Nephron progenitor cell (in vitro differentiated cells): ENCODE results near the gene BANP.

Source experiments
- DNase-seq: peaks from one replicate; pipeline ENCODE4 v3.0.0; 2021
- H3K27ac Mint-ChIP-seq: 2 replicates; pipeline ENCODE4 v1.8.0; 2021; ENCODE audit warnings: mild to moderate bottlenecking, moderate library complexity, mixed read lengths
- H3K27me3 Mint-ChIP-seq: 2 replicates; pipeline ENCODE4 v1.8.0; 2021; ENCODE audit warnings: mild to moderate bottlenecking, low read depth, mixed read lengths; ENCODE audit not compliant: poor library complexity
- H3K36me3 Mint-ChIP-seq: 2 replicates; pipeline ENCODE4 v1.8.0; 2021; ENCODE audit warnings: low read depth, mixed read lengths
- H3K4me1 Mint-ChIP-seq: 2 replicates; pipeline ENCODE4 v1.8.0; 2021; ENCODE audit warnings: mixed read lengths
- H3K4me3 Mint-ChIP-seq: 2 replicates; pipeline ENCODE4 v1.8.0; 2021; ENCODE audit warnings: mild to moderate bottlenecking, moderate library complexity, mixed read lengths
- H3K9me3 Mint-ChIP-seq: 2 replicates; pipeline ENCODE4 v1.8.0; 2021; ENCODE audit warnings: mild to moderate bottlenecking, moderate library complexity, mixed read lengths
- TF ChIP-seq, protein P1 (sequence below): fragments of 200-600 bp; sonication (generic); IDR thresholded peaks from 2 replicates; pipeline ENCODE4 v1.5.0; 2021; ENCODE audit warnings: antibody characterized with exemption

BANP gene

GRCh38 chr16:87949071-87949744, 2.0 kb upstream of the BANP start:
- no peak for DNase-seq
- Mint-ChIP-seq H3K27ac (no peak overlapping the region), H3K27me3 (peaks cover 7% of the 10 kb centered on the region), H3K36me3 (peaks cover 10% of the 10 kb centered on the region), H3K4me3 (peak overlapping the region; percentile 34), H3K4me1 (peaks cover 54% of the 10 kb centered on the region), H3K9me3 (no peaks in the 10 kb centered on the region)
- TF ChIP-seq, protein P1, sequence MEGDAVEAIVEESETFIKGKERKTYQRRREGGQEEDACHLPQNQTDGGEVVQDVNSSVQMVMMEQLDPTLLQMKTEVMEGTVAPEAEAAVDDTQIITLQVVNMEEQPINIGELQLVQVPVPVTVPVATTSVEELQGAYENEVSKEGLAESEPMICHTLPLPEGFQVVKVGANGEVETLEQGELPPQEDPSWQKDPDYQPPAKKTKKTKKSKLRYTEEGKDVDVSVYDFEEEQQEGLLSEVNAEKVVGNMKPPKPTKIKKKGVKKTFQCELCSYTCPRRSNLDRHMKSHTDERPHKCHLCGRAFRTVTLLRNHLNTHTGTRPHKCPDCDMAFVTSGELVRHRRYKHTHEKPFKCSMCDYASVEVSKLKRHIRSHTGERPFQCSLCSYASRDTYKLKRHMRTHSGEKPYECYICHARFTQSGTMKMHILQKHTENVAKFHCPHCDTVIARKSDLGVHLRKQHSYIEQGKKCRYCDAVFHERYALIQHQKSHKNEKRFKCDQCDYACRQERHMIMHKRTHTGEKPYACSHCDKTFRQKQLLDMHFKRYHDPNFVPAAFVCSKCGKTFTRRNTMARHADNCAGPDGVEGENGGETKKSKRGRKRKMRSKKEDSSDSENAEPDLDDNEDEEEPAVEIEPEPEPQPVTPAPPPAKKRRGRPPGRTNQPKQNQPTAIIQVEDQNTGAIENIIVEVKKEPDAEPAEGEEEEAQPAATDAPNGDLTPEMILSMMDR = no peak

DNA sequence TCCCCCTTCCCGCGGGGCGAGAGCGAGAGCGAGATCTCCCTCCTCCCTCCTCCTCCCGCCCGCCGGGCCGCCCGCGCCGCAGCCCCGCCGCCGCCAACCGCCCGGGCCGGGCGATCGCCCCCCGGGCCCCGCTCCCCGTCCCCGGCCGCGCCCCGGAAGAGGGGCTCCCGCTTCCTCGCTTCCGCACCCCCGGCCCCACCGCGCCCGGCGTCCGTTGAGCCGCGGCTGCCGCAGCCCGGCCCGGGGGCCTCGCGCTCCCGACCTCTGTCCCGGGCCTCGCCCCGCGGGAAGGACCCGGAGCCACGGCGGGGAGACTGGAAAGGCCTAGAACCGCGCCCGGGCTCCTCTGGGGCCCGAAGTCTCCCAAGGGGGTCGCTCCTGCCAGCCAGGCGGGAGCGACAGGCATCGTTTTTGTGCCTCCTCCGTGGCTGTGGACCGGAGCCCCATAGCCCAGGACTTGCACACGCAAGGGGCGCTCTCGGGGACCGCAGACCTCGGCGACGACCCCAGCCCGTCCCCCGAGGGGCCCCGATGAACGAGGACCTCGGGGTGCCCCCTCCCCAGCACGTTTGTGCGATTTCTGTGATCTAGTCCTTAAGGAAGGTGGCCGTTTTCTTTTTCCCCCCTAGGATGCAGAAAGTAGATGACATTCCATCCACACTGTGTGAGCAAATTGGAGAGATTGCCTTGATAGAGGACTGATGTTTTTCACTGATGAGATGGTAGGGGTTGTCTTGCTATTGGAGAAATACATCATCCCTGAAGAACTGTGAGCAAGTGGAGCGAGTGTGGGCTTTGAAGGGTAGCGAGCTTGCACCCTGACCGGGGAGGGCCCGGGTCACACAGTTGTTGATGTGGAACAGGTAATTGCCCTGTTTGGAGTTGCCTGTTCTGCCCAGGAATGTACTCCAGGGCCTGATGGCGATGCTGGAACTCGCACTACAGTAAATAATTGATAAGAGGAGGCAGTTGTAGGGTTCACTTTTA, 611 bp downstream of the BANP start:
- DNase-seq = peak; percentile 47
- H3K27ac Mint-ChIP-seq = peak overlapping the region; percentile 88
- peak overlapping the region; percentile 99 for H3K4me3 Mint-ChIP-seq
- peaks cover 4% of the 10 kb centered on the region for H3K27me3 Mint-ChIP-seq
- peaks cover 13% of the 10 kb centered on the region for H3K36me3 Mint-ChIP-seq
- peaks cover 72% of the 10 kb centered on the region for H3K4me1 Mint-ChIP-seq
- TF ChIP-seq, protein P1 = no peak
- no peaks in the 10 kb centered on the region for H3K9me3 Mint-ChIP-seq

- no peak for DNase-seq
- H3K4me3 Mint-ChIP-seq = peak overlapping the region; percentile 90
- peaks cover 22% of the 10 kb centered on the region for H3K36me3 Mint-ChIP-seq
- TF ChIP-seq, protein P1 = no peak
- H3K9me3 Mint-ChIP-seq = no peaks in the 10 kb centered on the region
- H3K4me1 Mint-ChIP-seq = peaks cover 73% of the 10 kb centered on the region
- H3K27ac Mint-ChIP-seq = no peak overlapping the region
- peaks cover 4% of the 10 kb centered on the region for H3K27me3 Mint-ChIP-seq
These were observed 1.5 kb downstream of the BANP start for GRCh38 chr16:87952751-87953150.

GRCh38 chr16:87953308-87954215, 2.3 kb downstream of the BANP start:
- Mint-ChIP-seq H3K4me1 (peaks cover 72% of the 10 kb centered on the region), H3K36me3 (peaks cover 26% of the 10 kb centered on the region), H3K4me3 (peak overlapping the region; percentile 68), H3K27ac (peak overlapping the region; percentile 84), H3K9me3 (no peaks in the 10 kb centered on the region), H3K27me3 (peaks cover 4% of the 10 kb centered on the region)
- TF ChIP-seq, protein P1 = no peak
- no peak for DNase-seq

DNA sequence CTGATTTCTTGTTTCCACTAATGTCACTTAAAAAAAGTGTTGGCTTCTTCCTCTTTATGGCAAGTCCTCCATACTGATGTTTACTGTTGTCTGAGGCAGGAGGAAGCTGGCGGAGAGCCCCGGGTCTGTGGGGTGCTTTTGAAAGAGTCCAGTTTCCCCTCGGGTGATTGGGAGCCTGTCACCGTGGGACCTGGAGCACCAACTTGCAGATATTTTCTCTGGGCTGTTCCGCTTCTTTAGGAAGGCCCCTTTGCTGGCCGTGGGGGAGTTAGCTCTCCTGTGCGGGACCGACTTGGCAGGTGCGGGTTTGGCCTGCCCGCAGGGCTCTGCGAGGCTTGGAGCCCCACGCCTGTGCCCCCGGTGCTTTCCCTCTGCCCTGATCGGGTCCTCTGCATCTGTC, 3.1 kb downstream of the BANP start:
- Mint-ChIP-seq H3K27ac (peak overlapping the region; percentile 84), H3K4me1 (peaks cover 78% of the 10 kb centered on the region), H3K4me3 (peak overlapping the region; percentile 68), H3K9me3 (no peaks in the 10 kb centered on the region), H3K27me3 (peaks cover 4% of the 10 kb centered on the region), H3K36me3 (peaks cover 26% of the 10 kb centered on the region)
- no peak for DNase-seq
- TF ChIP-seq, protein P1 = no peak
